ENCODE results near the gene AKR1B15.
A peak's percentile ranks its signal among the peaks of the same experiment; 100 is the strongest.
"Not testable (repeated sequence)": the region's sequence is repeated elsewhere in the genome, so short reads cannot be mapped to it uniquely, and the experiment has no call there.

AKR1B15 gene

GRCh38 chr7:134532954-134533218 lies 16.0 kb upstream of the AKR1B15 start:
- DNase-seq (ENCODE audit: low read depth) = no peak

- DNase-seq (ENCODE audit: low read depth) = no peak
Measured at GRCh38 chr7:134533288-134533771, 15.6 kb upstream of the AKR1B15 start.

GRCh38 chr7:134534633-134535032 lies 14.3 kb upstream of the AKR1B15 start:
- no peak for DNase-seq (ENCODE audit: low read depth)

GRCh38 chr7:134535272-134535918 lies 13.5 kb upstream of the AKR1B15 start:
- DNase-seq (ENCODE audit: low read depth) = no peak

GRCh38 chr7:134535919-134536299 lies 13.0 kb upstream of the AKR1B15 start:
- no peak for DNase-seq (ENCODE audit: low read depth)

- DNase-seq (ENCODE audit: low read depth) = not testable (repeated sequence)
Measured at GRCh38 chr7:134536558-134536957, 12.4 kb upstream of the AKR1B15 start.

- DNase-seq (ENCODE audit: low read depth) = not testable (repeated sequence)
Measured at GRCh38 chr7:134537273-134537781, 11.6 kb upstream of the AKR1B15 start.

- DNase-seq (ENCODE audit: low read depth) = no peak
Measured at GRCh38 chr7:134539380-134540004, 9.4 kb upstream of the AKR1B15 start.

GRCh38 chr7:134541501-134542194 lies 7.3 kb upstream of the AKR1B15 start:
- not testable (repeated sequence) for DNase-seq (ENCODE audit: low read depth)

GRCh38 chr7:134542195-134542771 lies 6.6 kb upstream of the AKR1B15 start:
- DNase-seq (ENCODE audit: low read depth) = no peak

- DNase-seq (ENCODE audit: low read depth) = no peak
Measured at GRCh38 chr7:134545380-134545779, 3.5 kb upstream of the AKR1B15 start.

- DNase-seq (ENCODE audit: low read depth) = no peak
Measured at GRCh38 chr7:134545918-134546317, 3.0 kb upstream of the AKR1B15 start.

- no peak for DNase-seq (ENCODE audit: low read depth)
Measured at GRCh38 chr7:134546955-134547354, 2.0 kb upstream of the AKR1B15 start.

- DNase-seq (ENCODE audit: low read depth) = peak; percentile 53
Measured at GRCh38 chr7:134547397-134548054, 1.4 kb upstream of the AKR1B15 start.

GRCh38 chr7:134549366-134549765 lies 456 bp downstream of the AKR1B15 start:
- no peak for DNase-seq (ENCODE audit: low read depth)

GRCh38 chr7:134552105-134552504 lies 3.2 kb downstream of the AKR1B15 start:
- DNase-seq (ENCODE audit: low read depth) = no peak

GRCh38 chr7:134553976-134554375 lies 5.1 kb downstream of the AKR1B15 start:
- no peak for DNase-seq (ENCODE audit: low read depth)

GRCh38 chr7:134554417-134554966 lies 5.6 kb downstream of the AKR1B15 start:
- no peak for DNase-seq (ENCODE audit: low read depth)

- DNase-seq (ENCODE audit: low read depth) = no peak
Measured at GRCh38 chr7:134557391-134557790, 8.5 kb downstream of the AKR1B15 start.

GRCh38 chr7:134558370-134558769 lies 9.5 kb downstream of the AKR1B15 start:
- no peak for DNase-seq (ENCODE audit: low read depth)

- DNase-seq (ENCODE audit: low read depth) = not testable (repeated sequence)
Measured at GRCh38 chr7:134561616-134562015, 12.7 kb downstream of the AKR1B15 start.

GRCh38 chr7:134562136-134562535 lies 13.2 kb downstream of the AKR1B15 start:
- no peak for DNase-seq (ENCODE audit: low read depth)
